Activated CD4-positive, CD25-positive, alpha-beta regulatory T cell treated with anti-CD3 and anti-CD28 coated beads, Interleukin-2, amount 50 U/mL, for 72 hours (primary cell): ENCODE results near the gene SEMA4D.
"Not testable (repeated sequence)": the region's sequence is repeated elsewhere in the genome, so short reads cannot be mapped to it uniquely, and the experiment has no call there.

ENCODE experiments used
- DNase-seq: peaks from one replicate; pipeline ENCODE4 v3.0.0; 2021

SEMA4D gene

GRCh38 chr9:89346696-89347095 lies 151.2 kb downstream of the SEMA4D start:
- DNase-seq: no peak

GRCh38 chr9:89345476-89345875 lies 152.4 kb downstream of the SEMA4D start:
- DNase-seq: no peak

- not testable (repeated sequence) for DNase-seq
Measured at GRCh38 chr9:89343812-89344211, 154.1 kb downstream of the SEMA4D start.

GRCh38 chr9:89342948-89343347 lies 155.0 kb downstream of the SEMA4D start:
- no peak for DNase-seq

- DNase-seq: no peak
Measured at GRCh38 chr9:89342213-89342612, 155.7 kb downstream of the SEMA4D start.

GRCh38 chr9:89340332-89340731 lies 157.6 kb downstream of the SEMA4D start:
- no peak for DNase-seq

GRCh38 chr9:89339807-89340206 lies 158.1 kb downstream of the SEMA4D start:
- DNase-seq: no peak

GRCh38 chr9:89330513-89330912 lies 167.4 kb downstream of the SEMA4D start:
- DNase-seq: no peak

- no peak for DNase-seq
Measured at GRCh38 chr9:89329917-89330316, 168.0 kb downstream of the SEMA4D start.

- no peak for DNase-seq
Measured at GRCh38 chr9:89328064-89328463, 169.8 kb downstream of the SEMA4D start.

GRCh38 chr9:89325733-89326132 lies 172.2 kb downstream of the SEMA4D start:
- no peak for DNase-seq

- DNase-seq: no peak
Measured at GRCh38 chr9:89323390-89323789, 174.5 kb downstream of the SEMA4D start.

- no peak for DNase-seq
Measured at GRCh38 chr9:89319015-89319905, 178.7 kb downstream of the SEMA4D start.

- DNase-seq: peak; percentile 95
Measured at GRCh38 chr9:89318123-89319014, 179.5 kb downstream of the SEMA4D start, which contains the start of gene SECISBP2. TSS of gene SECISBP2 (plus strand) at chr9:89318500. CDS start at chr9:89318577, 77 bp downstream.

GRCh38 chr9:89317282-89317681 lies 180.6 kb downstream of the SEMA4D start:
- no peak for DNase-seq

GRCh38 chr9:89315482-89315881 lies 182.4 kb downstream of the SEMA4D start:
- no peak for DNase-seq

GRCh38 chr9:89314955-89315354 lies 183.0 kb downstream of the SEMA4D start:
- no peak for DNase-seq

- no peak for DNase-seq
Measured at GRCh38 chr9:89313842-89314241, 184.1 kb downstream of the SEMA4D start.

GRCh38 chr9:89312222-89312571 lies 185.7 kb downstream of the SEMA4D start:
- no peak for DNase-seq

GRCh38 chr9:89311346-89312221 lies 186.3 kb downstream of the SEMA4D start:
- no peak for DNase-seq
